Stomach (tissue), 9 donors: ENCODE data around the gene USP36. TPM values are rescaled to one million over a fixed set of nuclear protein-coding genes. Genes with fewer than 3 reads are reported as not detected.
"Not testable (repeated sequence)": the region's sequence is repeated elsewhere in the genome, so short reads cannot be mapped to it uniquely, and the experiment has no call there.

Source experiments
- DNase-seq, 2 donors: peaks; one replicate each; pipeline versions ENCODE4 v3.0.0 to v3.0.0-alpha.2; 2013 to 2019
- H3K27ac ChIP-seq, 5 donors: fragments of 200-600 bp in 4 of 5; sonication (generic) in 4 of 5; one replicate each; pipeline ENCODE4 v1.5.1; 2013 to 2019; ENCODE audit warnings: mild to moderate bottlenecking in 1 of 5, moderate library complexity in 1 of 5
- H3K27me3 ChIP-seq, 3 donors: fragments of 200-600 bp; sonication (generic); one replicate each; pipeline ENCODE4 v1.5.1; 2017 to 2019; ENCODE audit warnings: mixed run types in 1 of 3
- H3K36me3 ChIP-seq, 4 donors: fragments of 200-600 bp; sonication (generic); 1 replicate in 3 of 4; 2 replicates in 1 of 4; pipeline ENCODE4 v1.5.1; 2016 to 2019
- H3K4me1 ChIP-seq, 4 donors: fragments of 200-600 bp; sonication (generic); one replicate each; pipeline ENCODE4 v1.5.1; 2016 to 2019
- H3K4me3 ChIP-seq, 4 donors: fragments of 200-600 bp; sonication (generic) in 3 of 4; one replicate each; pipeline ENCODE4 v1.5.1; 2016 to 2019; ENCODE audit warnings: mild to moderate bottlenecking in 1 of 4
- H3K9me3 ChIP-seq, 4 donors: fragments of 200-600 bp; sonication (generic); one replicate each; pipeline ENCODE4 v1.5.1; 2016 to 2019
- CTCF ChIP-seq, 7 experiments: fragments of 450-650 bp in 4 of 7; fragments of 200-600 bp in 3 of 7; sonication (generic) in 3 of 7; IDR thresholded peaks; one replicate each; pipeline ENCODE4 v1.5.1; 2016 to 2019; ENCODE audit warnings: antibody characterized with exemption in 7 of 7, control low read depth in 2 of 7, mild to moderate bottlenecking in 1 of 7
- EP300 ChIP-seq: sonication (generic); formaldehyde crosslinking; IDR thresholded peaks from one replicate; pipeline ENCODE4 v1.6.1; 2017; ENCODE audit warnings: antibody characterized with exemption
- POLR2A ChIP-seq, 4 donors: fragments of 450-650 bp; IDR thresholded peaks; one replicate each; pipeline ENCODE4 v1.6.1; 2016; ENCODE audit warnings: antibody characterized with exemption in 4 of 4, control low read depth in 2 of 4, mild to moderate bottlenecking in 1 of 4, moderate library complexity in 1 of 4
- POLR2AphosphoS5 ChIP-seq, 3 donors: sonication (generic); formaldehyde crosslinking; IDR thresholded peaks; one replicate each; pipeline ENCODE4 v1.6.1; 2016; ENCODE audit warnings: antibody characterized with exemption in 3 of 3
- WGBS, 5 donors: extraction: QIAGEN DNeasy Blood & Tissue Kit in 3 of 5; methylation state at CpG; one replicate each; pipeline versions ENCODE4 v1.1.5 to v1.1.7; 2013 to 2018; 5-methylcytosine and 5-hydroxymethylcytosine counted together
- intact Hi-C: fragments of 100-400 bp; cut with DNase I; formaldehyde crosslinking; loops from one replicate; pipeline ENCODE4 v1.15.1; 2023; ENCODE audit warnings: low total_unique reads
- polyA plus RNA-seq, 3 donors: library from polyadenylated mRNA; stranded (reverse); fragments of 200-250 nt; gene quantifications; one replicate each; pipeline ENCODE4 v1.2.3, GENCODE V29; 2013
- total RNA-seq, 5 donors: library from RNA; depleted of rRNA; stranded (reverse); fragments of >200 nt; gene quantifications; one replicate each; pipeline versions ENCODE4 v1.1.0 to v1.2.3, GENCODE V29; 2014 to 2016
- donor health status: healthy with polysubstance abuse.
- donor health status: Bipolar disorder and iron deficiency.
- donor health status: healthy.

Gene USP36
- total and polyA plus RNA-seq, 8 donors: 14.2 to 106 (median 34.8) TPM

- Histone ChIP-seq H3K4me3 (peak overlapping the region in 3 of 4 donors; percentile 4 to 14 (median 6)), H3K9me3 (no peaks in the 10 kb centered on the region), H3K27ac (peak overlapping the region; percentile 70 to 95 (median 86)), H3K36me3 (no peaks in the 10 kb centered on the region), H3K27me3 (no peaks in the 10 kb centered on the region), H3K4me1 (peaks cover 47 to 100% (median 84%) of the 10 kb centered on the region in 4 donors)
- DNase-seq: no peak
- 84 to 88% (median 86%) methylated on average over 14 of the region's 14 CpGs for WGBS, 5 donors
- intact Hi-C loops: no loop called here
- TF ChIP-seq EP300: no peak
- no peak for TF ChIP-seq CTCF (IDR thresholded peaks at IDR 0.05)
- TF ChIP-seq POLR2A (IDR thresholded peaks at IDR 0.05): no peak
- TF ChIP-seq POLR2AphosphoS5 (IDR thresholded peaks at IDR 0.05): no peak
These were observed 38.4 kb upstream of the USP36 start for GRCh38 chr17:78878871-78879527.

GRCh38 chr17:78878261-78878660 lies 37.6 kb upstream of the USP36 start:
- 83 to 93% (median 91%) methylated on average over 14 to 15 of the region's 15 CpGs for WGBS, 5 donors
- H3K27ac ChIP-seq: peak overlapping the region in 3 of 5 donors; percentile 86 to 95 (median 93)
- intact Hi-C loops: no loop called here
- no peak for DNase-seq
- no peaks in the 10 kb centered on the region for H3K27me3 ChIP-seq
- peaks cover 1 to 4% (median 4%) of the 10 kb centered on the region in 4 donors for H3K36me3 ChIP-seq
- H3K9me3 ChIP-seq: no peaks in the 10 kb centered on the region
- H3K4me1 ChIP-seq: peaks cover 43 to 100% (median 84%) of the 10 kb centered on the region in 4 donors
- TF ChIP-seq EP300 (no peak), CTCF (IDR thresholded peaks at IDR 0.05) (no peak), POLR2AphosphoS5 (IDR thresholded peaks at IDR 0.05) (no peak), POLR2A (IDR thresholded peaks at IDR 0.05) (no peak)
- no peak overlapping the region for H3K4me3 ChIP-seq

- TF ChIP-seq POLR2AphosphoS5 (IDR thresholded peaks at IDR 0.05): peak in 1 of 3 donors; percentile 74
- H3K36me3 ChIP-seq: peaks cover 4 to 16% (median 15%) of the 10 kb centered on the region in 4 donors
- peaks cover 31 to 90% (median 74%) of the 10 kb centered on the region in 4 donors for H3K4me1 ChIP-seq
- peak in 1 of 2 donors; percentile 81 for DNase-seq
- H3K4me3 ChIP-seq, H3K27me3 ChIP-seq, H3K9me3 ChIP-seq, intact Hi-C loops: not testable (repeated sequence)
- 26 to 65% (median 43%) methylated on average over 8 of the region's 8 CpGs for WGBS, 5 donors
- peak overlapping the region; percentile 13 to 93 (median 62) for H3K27ac ChIP-seq
These were observed 36.4 kb upstream of the USP36 start for GRCh38 chr17:78876954-78877517.

GRCh38 chr17:78876094-78876597 lies 35.5 kb upstream of the USP36 start:
- peaks cover 4 to 25% (median 23%) of the 10 kb centered on the region in 4 donors for H3K36me3 ChIP-seq
- 41 to 91% (median 79%) methylated on average over 7 of the region's 7 CpGs for WGBS, 5 donors
- no peak overlapping the region for H3K4me3 ChIP-seq
- H3K27me3 ChIP-seq: no peaks in the 10 kb centered on the region
- intact Hi-C loops: no loop called here
- DNase-seq: no peak
- TF ChIP-seq POLR2AphosphoS5 (IDR thresholded peaks at IDR 0.05) (no peak), EP300 (no peak), CTCF (IDR thresholded peaks at IDR 0.05) (no peak), POLR2A (IDR thresholded peaks at IDR 0.05) (no peak)
- peak overlapping the region in 4 of 5 donors; percentile 61 to 93 (median 70) for H3K27ac ChIP-seq
- peaks cover 30 to 81% (median 65%) of the 10 kb centered on the region in 4 donors for H3K4me1 ChIP-seq
- no peaks in the 10 kb centered on the region for H3K9me3 ChIP-seq
